ENCODE measurements around the gene RAVER1.
A peak's percentile ranks its signal among the peaks of the same experiment; 100 is the strongest.

The RAVER1 gene

DNA sequence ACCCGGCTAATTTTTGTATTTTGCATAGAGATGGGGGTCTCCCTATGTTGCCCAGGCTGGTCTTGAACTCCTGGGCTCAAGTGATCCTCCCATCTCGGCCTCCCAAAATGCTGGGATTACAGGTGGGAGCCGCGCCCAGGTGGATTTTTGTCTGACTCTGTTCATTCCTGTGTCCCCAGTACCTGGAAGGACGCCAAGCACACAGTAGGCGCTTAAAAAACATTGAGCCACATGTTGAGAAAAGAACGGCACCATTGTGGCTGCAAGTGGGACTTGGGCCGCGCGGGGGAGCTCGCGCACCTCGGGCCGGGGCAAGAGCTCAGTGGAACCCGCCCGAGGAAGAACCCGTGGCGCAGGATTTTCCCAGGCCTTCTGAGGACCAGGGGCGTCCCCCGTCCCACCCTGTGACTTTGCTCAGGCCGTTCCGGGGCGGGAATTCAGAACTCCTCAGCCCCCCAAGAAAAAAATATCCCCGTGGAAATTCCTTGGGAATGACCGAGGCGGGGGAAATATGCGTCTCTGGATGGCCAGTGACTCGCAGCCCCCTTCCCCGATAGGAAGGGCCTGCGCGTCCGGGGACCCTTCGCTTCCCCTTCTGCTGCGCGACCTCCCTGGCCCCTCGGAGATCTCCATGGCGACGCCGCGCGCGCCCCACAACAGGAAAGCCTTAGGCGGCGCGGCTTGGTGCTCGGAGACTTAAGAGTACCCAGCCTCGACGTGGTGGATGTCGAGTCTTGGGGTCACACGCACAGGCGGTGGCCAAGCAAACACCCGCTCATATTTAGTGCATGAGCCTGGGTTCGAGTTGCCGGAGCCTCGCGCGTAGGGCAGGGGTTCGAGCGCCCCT is 63.8 kb downstream of the RAVER1 start (continued):
- peak; percentile 72; the same call in 1 of the 2 replicates for TF ChIP-seq ZBTB6 (tag by site-specific recombination; IDR thresholded peaks at IDR 0.05)
- TF ChIP-seq SP7 (tag by site-specific recombination; IDR thresholded peaks at IDR 0.05): 0 out of 2 replicates have a peak, but pooled peaks have one; percentile 44
- no peak for TF ChIP-seq KLF10 (tag by site-specific recombination; IDR thresholded peaks at IDR 0.05)
- TF ChIP-seq GLI2 (tag by site-specific recombination; IDR thresholded peaks at IDR 0.05; ENCODE audit: borderline replicate concordance, low read depth): no peak
- no peak for TF ChIP-seq ZNF112 (tag by site-specific recombination; IDR thresholded peaks at IDR 0.05)
- TF ChIP-seq OSR2 (tag by site-specific recombination; IDR thresholded peaks at IDR 0.05): no peak
- no peak for TF ChIP-seq ZNF174 (tag by site-specific recombination; IDR thresholded peaks at IDR 0.05)
- 0 out of 2 replicates have a peak, but pooled peaks have one; percentile 48 for TF ChIP-seq ZNF24 (tag by site-specific recombination; IDR thresholded peaks at IDR 0.05)
- TF ChIP-seq ZEB2 (tag by site-specific recombination; IDR thresholded peaks at IDR 0.05): 0 out of 2 replicates have a peak, but pooled peaks have one; percentile 22
- no peak for TF ChIP-seq ZNF600 (tag by site-specific recombination; IDR thresholded peaks at IDR 0.05)
- peak; percentile 45; the same call in 1 of the 2 replicates for TF ChIP-seq KLF8 (tag by site-specific recombination; IDR thresholded peaks at IDR 0.05)
- no peak for TF ChIP-seq ZBTB20 (tag by site-specific recombination; IDR thresholded peaks at IDR 0.05)
- TF ChIP-seq ZNF146 (tag by site-specific recombination; IDR thresholded peaks at IDR 0.05): no peak
- no peak for TF ChIP-seq GLI4 (tag by site-specific recombination; IDR thresholded peaks at IDR 0.05)
- TF ChIP-seq ZNF629 (tag by site-specific recombination; IDR thresholded peaks at IDR 0.05): 0 out of 2 replicates have a peak, but pooled peaks have one; percentile 23
- no peak for TF ChIP-seq INSM2 (tag by site-specific recombination; IDR thresholded peaks at IDR 0.05)
- no peak for TF ChIP-seq ZNF624 (tag by site-specific recombination; IDR thresholded peaks at IDR 0.05)
- TF ChIP-seq ZFP41 (tag by site-specific recombination; IDR thresholded peaks at IDR 0.05; ENCODE audit: borderline replicate concordance): no peak
- TF ChIP-seq YY1 (tag by site-specific recombination; IDR thresholded peaks at IDR 0.05): peak; percentile 27; the same call in 1 of the 2 replicates
- TF ChIP-seq ZNF692 (tag by site-specific recombination; IDR thresholded peaks at IDR 0.05): 0 out of 2 replicates have a peak, but pooled peaks have one; percentile 36
- TF ChIP-seq ZNF324 (tag by site-specific recombination; IDR thresholded peaks at IDR 0.05): no peak
- peak; percentile 96 for TF ChIP-seq ZNF792 (tag by site-specific recombination; IDR thresholded peaks at IDR 0.05)
- TF ChIP-seq SP3 (tag by site-specific recombination; IDR thresholded peaks at IDR 0.05): no peak
- peak; percentile 55; the same call in 1 of the 2 replicates for TF ChIP-seq KLF1 (tag by site-specific recombination; IDR thresholded peaks at IDR 0.05)
- TF ChIP-seq ZNF398 (tag by site-specific recombination; IDR thresholded peaks at IDR 0.05): peak; percentile 62
- TF ChIP-seq ZNF670 (tag by site-specific recombination; IDR thresholded peaks at IDR 0.05; ENCODE audit: low read depth): no peak
- peak; percentile 84 for TF ChIP-seq ZNF660 (tag by site-specific recombination; IDR thresholded peaks at IDR 0.05)
- TF ChIP-seq ZSCAN30 (tag by site-specific recombination; IDR thresholded peaks at IDR 0.05): peak; percentile 89; the same call in 1 of the 2 replicates
- no peak for TF ChIP-seq ZNF768 (tag by site-specific recombination; IDR thresholded peaks at IDR 0.05)
- TF ChIP-seq ZIC2 (tag by site-specific recombination; IDR thresholded peaks at IDR 0.05): no peak
- TF ChIP-seq ZFHX2 (tag by site-specific recombination; conservative IDR thresholded peaks at IDR 0.05): no peak
- TF ChIP-seq SP2 (tag by site-specific recombination; IDR thresholded peaks at IDR 0.05): peak; percentile 13; the same call in 1 of the 2 replicates
- no peak for TF ChIP-seq ZNF513 (tag by site-specific recombination; IDR thresholded peaks at IDR 0.05)
- peak; percentile 52; the same call in 1 of the 2 replicates for TF ChIP-seq ZSCAN16 (tag by site-specific recombination; IDR thresholded peaks at IDR 0.05)

Measured in HEK293 (cell line).